ENCODE data around the gene CDH4.
"Not testable (repeated sequence)": the region's sequence is repeated elsewhere in the genome, so short reads cannot be mapped to it uniquely, and the experiment has no call there.

The CDH4 gene

DNA sequence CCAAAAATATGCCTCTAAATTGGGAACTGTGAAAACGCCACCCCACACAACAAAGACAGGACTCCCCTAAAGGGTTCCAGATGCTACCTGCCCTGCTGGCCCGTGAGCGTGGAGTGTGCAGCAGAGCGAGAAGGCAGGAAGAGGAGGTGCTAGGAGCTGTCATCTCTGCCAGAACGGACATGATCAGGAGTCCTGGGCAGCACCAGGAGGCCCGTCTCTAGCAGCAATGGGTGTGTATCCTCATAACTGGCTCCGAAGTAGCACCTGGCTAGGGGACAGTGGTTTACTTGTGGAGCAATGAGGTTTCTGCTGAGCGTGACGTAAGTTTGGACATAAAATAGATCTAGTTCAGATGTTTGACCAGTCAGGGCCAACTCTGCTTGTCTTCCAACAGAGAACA is 226.0 kb downstream of the CDH4 start:
- Histone ChIP-seq H3K36me3 (no peaks in the 10 kb centered on the region), H3K4me3 (ENCODE audit: low read depth in 1 of 2, low read length in 1 of 2) (no peak overlapping the region), H3K27me3 (no peaks in the 10 kb centered on the region), H3K4me1 (ENCODE audit: control insufficient read depth in 1 of 2, insufficient read depth in 1 of 2, low read depth in 1 of 2, low read length in 1 of 2) (no peaks in the 10 kb centered on the region), H3K27ac (no peak overlapping the region), H3K9me3 (no peaks in the 10 kb centered on the region)
- TF ChIP-seq CTCF (IDR thresholded peaks at IDR 0.05) = no peak

GRCh38 chr20:61478611-61479305 is 226.7 kb downstream of the CDH4 start:
- no peak overlapping the region for H3K4me3 ChIP-seq (ENCODE audit: low read depth in 1 of 2, low read length in 1 of 2)
- no peaks in the 10 kb centered on the region for H3K36me3 ChIP-seq
- no peaks in the 10 kb centered on the region for H3K27me3 ChIP-seq
- no peaks in the 10 kb centered on the region for H3K9me3 ChIP-seq
- TF ChIP-seq CTCF (IDR thresholded peaks at IDR 0.05) = no peak
- no peaks in the 10 kb centered on the region for H3K4me1 ChIP-seq (ENCODE audit: control insufficient read depth in 1 of 2, insufficient read depth in 1 of 2, low read depth in 1 of 2, low read length in 1 of 2)
- H3K27ac ChIP-seq = no peak overlapping the region

DNA sequence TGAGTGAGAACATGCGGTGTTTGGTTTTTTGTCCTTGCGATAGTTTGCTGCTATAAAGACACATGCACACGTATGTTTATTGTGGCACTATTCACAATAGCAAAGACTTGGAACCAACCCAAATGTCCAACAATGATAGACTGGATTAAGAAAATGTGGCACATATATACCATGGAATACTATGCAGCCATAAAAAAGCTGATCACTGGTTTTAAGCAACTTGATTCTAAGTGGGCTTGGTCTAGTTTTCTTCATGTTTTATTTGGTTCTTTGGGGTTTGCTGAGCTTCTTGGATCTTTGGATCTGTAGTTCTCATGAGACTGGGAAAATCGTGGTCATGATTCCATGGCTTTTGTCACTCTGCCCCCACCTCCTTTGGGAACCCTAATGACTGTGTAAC is 227.4 kb downstream of the CDH4 start:
- H3K9me3 ChIP-seq = not testable (repeated sequence)

DNA sequence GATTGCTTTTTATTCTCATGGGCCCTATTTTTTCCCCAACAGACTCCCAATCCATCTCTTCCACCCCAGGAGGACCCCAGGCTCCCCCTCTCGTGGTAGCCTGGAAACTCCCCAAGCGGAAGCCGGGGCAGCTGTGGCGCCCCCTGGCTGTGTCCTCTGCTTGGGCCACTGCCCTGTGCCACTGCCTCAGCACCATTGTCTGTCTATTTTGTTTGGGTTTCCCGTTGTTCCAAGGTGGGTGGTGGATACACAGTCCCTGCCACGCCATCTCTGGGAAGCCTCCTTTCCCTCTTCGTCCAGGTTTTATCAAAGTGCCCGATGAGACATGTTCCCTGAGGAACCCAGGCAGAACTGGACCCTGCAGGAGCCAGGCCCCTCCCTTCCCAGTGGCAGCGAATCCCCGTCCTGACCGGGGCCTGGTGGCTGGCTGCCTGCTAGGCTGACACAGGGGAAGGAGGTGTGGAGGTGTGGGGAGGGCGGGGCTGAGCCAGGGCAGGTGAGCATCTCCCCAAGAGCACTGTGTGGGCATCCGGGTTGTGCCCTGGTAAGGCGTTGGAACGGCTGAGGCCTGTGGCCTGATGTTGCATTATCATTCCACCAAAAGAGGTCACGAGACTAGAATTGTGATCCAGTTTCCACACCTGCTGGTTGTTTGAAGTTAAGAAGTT is 228.2 kb downstream of the CDH4 start:
- H3K36me3 ChIP-seq = no peaks in the 10 kb centered on the region
- no peaks in the 10 kb centered on the region for H3K4me1 ChIP-seq (ENCODE audit: control insufficient read depth in 1 of 2, insufficient read depth in 1 of 2, low read depth in 1 of 2, low read length in 1 of 2)
- H3K4me3 ChIP-seq (ENCODE audit: low read depth in 1 of 2, low read length in 1 of 2) = no peak overlapping the region
- no peak for TF ChIP-seq CTCF (IDR thresholded peaks at IDR 0.05)
- no peaks in the 10 kb centered on the region for H3K9me3 ChIP-seq
- no peaks in the 10 kb centered on the region for H3K27me3 ChIP-seq
- H3K27ac ChIP-seq = no peak overlapping the region

More for the DNA sequence above, 227.4 kb downstream of the CDH4 start:
- H3K4me1 ChIP-seq (ENCODE audit: control insufficient read depth in 1 of 2, insufficient read depth in 1 of 2, low read depth in 1 of 2, low read length in 1 of 2); H3K4me3 ChIP-seq (ENCODE audit: low read depth in 1 of 2, low read length in 1 of 2); H3K27ac ChIP-seq; H3K36me3 ChIP-seq; H3K27me3 ChIP-seq: not testable (repeated sequence)

DNA sequence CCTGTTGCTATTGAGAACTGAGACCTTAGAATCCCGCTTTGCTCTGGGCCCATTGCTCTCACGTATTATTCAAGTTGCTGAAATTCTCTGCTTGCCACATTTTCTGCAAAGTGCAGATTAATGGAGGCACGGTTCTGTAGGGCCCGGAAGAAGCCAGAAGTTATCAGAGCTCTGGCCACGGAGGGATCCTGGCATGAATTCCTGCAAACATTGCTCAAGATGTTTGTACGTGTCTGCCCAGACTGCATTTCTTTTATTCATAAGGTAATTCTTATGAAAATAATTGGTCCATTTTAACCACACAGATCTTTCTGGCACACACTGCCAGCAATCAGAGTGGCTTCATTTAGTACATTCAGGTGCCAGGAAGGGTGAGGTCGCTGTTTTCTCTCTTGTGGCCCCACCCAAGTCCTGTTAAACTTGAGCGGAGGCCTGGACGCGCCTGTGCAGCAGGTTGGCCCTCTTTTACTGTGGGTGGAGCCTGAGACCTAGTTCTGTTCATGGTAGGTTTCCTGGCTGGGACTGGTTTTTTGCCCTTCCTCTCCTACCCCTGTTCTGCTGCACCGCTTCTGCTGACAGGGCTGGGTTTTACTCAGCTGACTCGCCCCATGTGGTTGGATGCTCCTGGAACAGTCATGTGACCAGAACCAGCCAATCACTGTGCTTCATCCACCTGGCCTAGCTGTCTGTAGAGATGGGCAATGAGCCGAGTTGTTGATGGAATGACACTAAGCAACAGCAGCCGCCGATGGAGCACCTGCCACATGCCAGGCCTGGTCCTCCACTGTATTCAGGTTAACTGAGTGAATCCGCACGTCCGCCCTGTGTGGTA is 230.2 kb downstream of the CDH4 start:
- H3K27ac ChIP-seq = no peak overlapping the region
- H3K36me3 ChIP-seq = no peaks in the 10 kb centered on the region
- H3K4me1 ChIP-seq (ENCODE audit: control insufficient read depth in 1 of 2, insufficient read depth in 1 of 2, low read depth in 1 of 2, low read length in 1 of 2) = no peaks in the 10 kb centered on the region
- no peaks in the 10 kb centered on the region for H3K27me3 ChIP-seq
- no peak for TF ChIP-seq CTCF (IDR thresholded peaks at IDR 0.05)
- no peak overlapping the region for H3K4me3 ChIP-seq (ENCODE audit: low read depth in 1 of 2, low read length in 1 of 2)
- no peaks in the 10 kb centered on the region for H3K9me3 ChIP-seq

- H3K4me3 ChIP-seq (ENCODE audit: low read depth in 1 of 2, low read length in 1 of 2) = no peak overlapping the region
- H3K27ac ChIP-seq = no peak overlapping the region
- TF ChIP-seq CTCF (IDR thresholded peaks at IDR 0.05) = no peak
- H3K9me3 ChIP-seq = no peaks in the 10 kb centered on the region
- no peaks in the 10 kb centered on the region for H3K27me3 ChIP-seq
- H3K36me3 ChIP-seq = no peaks in the 10 kb centered on the region
- no peaks in the 10 kb centered on the region for H3K4me1 ChIP-seq (ENCODE audit: control insufficient read depth in 1 of 2, insufficient read depth in 1 of 2, low read depth in 1 of 2, low read length in 1 of 2)
Measured at GRCh38 chr20:61482901-61483300, 230.8 kb downstream of the CDH4 start.
